Stimulated activated CD8-positive, alpha-beta memory T cell treated with anti-CD3 and anti-CD28 coated beads, Interleukin-7, amount 100 ng/mL, for 24 hours (primary cell): ENCODE data around the gene SLC4A4.

Experiments
- DNase-seq: peaks from one replicate; pipeline ENCODE4 v3.0.0-alpha.2; 2020; ENCODE audit warnings: low read depth

SLC4A4 gene

GRCh38 chr4:71356924-71357663, 18.3 kb downstream of the SLC4A4 start:
- no peak for DNase-seq

DNA sequence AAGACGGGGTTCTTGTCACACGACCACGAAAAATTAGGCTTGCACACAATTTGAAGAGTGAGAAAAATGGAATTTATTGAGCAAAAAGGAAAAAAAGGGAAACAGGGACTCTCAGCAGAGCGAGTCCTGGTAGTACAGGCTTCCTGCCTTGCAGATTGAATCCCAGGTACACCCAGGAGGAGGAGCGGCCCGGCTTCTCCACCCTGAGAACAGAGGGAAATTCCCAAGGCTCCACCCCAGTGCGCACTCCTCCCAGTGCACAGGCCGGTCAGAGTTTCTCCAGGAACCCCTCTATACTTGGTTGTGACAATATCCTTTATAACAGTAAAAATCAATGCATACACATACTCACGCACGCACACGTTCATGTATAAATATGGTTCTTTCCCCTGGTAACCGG, 22.0 kb downstream of the SLC4A4 start:
- DNase-seq: no peak

DNA sequence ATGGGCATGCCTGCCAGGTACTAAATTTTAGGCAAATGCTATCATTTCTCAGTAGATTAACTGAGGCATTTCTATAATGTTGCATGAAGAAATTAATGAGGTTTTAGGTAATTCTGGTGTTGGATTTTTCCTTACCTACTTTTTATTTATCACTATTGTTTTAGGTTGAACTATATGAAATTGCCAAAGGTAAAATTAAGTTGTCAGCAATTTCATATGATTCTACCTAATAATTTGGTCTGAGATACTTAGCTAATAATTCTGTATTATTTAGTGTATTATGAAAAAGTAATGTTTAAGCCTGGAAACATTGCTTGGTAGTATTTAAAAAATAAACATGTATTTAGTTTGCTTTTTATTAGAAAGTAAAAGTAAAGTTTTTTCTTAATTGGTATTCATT, 22.7 kb downstream of the SLC4A4 start:
- no peak for DNase-seq

DNA sequence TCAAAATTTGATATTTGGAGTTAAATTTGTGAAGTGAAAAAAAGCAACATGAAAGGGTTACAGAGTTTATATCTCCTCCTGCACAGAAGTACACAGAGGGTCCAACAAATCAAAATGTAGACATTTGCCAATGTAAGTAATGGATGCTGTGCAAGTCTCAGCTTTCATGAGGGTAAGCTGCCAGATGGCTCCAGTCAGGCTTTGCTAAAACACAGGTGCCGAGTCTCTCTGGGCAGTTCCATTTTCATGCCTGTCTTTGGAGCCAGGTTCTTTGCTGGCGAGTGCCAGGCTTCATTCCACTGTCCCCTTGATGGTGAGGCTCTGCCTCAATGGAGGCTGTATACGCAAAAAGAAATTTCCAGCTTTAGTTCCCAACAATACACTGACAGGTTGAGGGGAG, 27.9 kb downstream of the SLC4A4 start:
- DNase-seq: no peak

- no peak for DNase-seq
These were observed 28.7 kb downstream of the SLC4A4 start for GRCh38 chr4:71367546-71367945.

GRCh38 chr4:71368906-71369305, 30.1 kb downstream of the SLC4A4 start:
- DNase-seq: no peak

DNA sequence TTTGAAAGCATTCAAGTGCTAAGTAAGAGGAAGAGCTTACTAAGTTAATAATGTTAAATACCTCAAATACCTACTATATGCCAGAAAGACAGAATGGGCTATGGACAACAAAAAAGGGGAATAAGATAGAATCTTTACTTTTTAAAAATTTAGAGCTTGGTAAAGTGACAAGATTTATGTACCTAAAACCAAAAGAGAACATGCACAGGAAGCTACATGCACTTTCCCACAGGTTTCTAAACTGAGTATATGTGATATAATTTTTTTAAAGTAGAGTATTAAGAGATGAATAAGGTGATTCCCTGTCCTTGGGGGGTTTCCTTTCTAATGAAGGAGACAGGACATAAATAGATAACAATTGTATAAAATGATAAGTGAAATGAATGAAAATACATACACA, 30.7 kb downstream of the SLC4A4 start:
- no peak for DNase-seq

DNA sequence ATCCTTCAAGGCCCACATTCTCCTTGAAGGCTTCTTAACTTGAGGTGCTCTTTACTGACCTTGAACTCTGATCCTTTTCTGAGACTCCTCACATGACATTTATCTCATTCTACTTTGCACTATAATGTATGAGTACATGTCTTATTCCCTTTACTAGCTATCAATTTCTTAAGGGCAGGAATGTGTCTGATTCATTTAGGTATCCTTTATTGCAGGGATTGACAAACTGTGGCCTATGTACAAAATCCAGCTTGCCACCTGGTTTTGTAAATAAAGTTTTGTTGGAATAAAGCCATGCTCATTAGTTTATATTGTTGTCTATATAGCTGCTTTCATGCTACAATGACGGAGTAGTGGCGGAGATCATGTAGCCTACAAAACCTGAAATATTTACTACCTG, 36.7 kb downstream of the SLC4A4 start:
- no peak for DNase-seq

GRCh38 chr4:71377561-71377960, 38.7 kb downstream of the SLC4A4 start:
- DNase-seq: no peak

GRCh38 chr4:71379126-71379525, 40.3 kb downstream of the SLC4A4 start:
- no peak for DNase-seq

DNA sequence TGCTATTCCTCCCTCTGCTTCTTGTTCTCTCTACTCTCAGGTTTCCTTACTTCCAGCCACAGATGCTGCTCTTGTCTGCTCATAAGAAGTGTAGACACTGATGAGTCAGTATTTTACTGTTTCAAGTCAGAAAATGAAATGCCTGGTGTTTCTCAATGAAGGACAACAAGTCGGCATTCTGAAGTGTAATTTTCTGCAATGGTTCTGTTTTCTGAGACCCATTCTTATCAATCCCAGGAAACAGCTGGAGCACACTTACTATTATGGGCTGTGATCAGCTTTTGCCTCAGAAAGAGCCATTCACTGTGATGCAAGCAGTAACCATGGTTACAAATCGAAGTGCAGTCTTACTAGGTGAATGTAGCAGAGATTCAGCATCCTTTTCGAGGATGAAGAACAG, 42.0 kb downstream of the SLC4A4 start:
- no peak for DNase-seq

GRCh38 chr4:71382125-71382899, 43.5 kb downstream of the SLC4A4 start:
- DNase-seq: no peak

DNA sequence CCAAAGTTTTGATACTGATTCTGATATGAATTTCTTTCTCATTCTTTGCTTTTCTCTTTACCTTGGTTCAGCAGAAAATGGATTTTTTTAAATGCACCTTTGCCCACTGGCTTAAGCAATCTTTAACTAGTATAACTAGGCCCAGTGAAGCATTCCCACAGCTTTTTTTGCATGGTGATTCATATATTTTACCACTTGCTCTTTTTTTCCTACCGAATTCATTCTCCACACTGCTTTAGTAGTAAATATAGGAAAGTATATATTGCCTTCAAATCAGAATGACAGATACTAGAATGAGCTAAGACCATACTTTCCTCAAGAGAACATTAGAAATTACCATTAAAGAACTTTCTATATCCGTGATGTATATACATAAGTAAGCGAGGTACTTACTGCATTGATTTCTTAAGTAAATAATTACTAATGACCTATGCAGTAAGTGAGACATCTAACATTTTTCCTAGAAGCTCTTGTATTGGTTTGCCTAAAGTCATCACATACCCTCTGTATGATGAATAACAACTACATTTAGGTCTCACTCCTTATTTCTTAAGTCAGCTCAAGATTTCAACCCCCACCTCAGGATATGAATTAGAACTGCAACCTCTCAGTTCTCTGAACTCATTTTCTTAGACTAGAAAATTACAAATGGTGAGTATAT, 44.2 kb downstream of the SLC4A4 start:
- DNase-seq: no peak

DNA sequence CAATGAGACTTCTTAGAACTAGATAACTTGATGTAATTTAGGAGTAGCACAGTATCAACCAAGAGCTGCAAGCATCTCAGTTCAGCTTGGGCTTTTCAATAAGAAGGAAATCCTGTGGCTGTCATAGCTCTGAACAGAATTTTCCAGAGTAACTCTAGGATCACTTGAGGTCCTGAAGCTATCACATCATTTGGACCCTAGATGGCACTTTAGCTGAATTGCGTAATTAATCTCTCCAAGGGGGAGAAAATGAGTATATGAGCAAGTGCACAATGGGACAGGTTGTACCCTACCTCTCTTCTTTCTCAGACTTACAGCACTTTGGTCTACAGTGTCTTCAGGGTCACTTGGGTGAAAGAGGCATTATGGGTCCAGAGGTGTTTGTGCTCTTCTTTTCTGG, 45.2 kb downstream of the SLC4A4 start:
- DNase-seq: no peak

DNA sequence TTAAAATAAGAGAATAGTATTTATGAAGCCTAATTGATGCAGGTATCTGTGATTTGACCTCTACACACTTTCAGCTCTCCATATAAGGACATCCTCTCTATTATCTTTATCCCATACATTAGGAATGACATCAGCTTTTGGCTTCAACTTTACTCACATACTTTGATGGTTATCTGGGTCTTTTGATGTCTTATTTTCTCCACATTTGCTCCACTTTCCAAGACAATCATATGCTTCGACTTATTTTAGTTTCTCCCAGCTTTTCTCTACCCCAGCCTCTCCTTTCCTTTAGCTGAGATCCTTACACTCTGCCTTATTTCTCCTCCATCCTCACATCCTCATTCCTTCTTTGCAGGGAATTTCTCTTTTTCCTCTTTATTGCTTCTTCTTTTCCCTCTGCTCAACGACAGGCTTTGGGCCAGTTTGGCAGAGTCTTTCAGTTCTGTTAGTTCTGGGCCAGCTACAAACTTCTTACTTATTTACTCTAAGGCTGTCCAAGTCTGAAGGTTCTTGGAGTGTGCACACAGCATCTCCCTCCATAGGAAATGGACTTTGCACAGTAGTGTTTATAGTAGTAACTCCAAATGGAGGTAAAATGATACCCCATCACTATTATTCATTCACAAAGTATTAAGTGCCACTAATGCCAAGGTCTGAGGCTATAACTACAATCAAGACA, 50.5 kb downstream of the SLC4A4 start:
- DNase-seq: no peak

DNA sequence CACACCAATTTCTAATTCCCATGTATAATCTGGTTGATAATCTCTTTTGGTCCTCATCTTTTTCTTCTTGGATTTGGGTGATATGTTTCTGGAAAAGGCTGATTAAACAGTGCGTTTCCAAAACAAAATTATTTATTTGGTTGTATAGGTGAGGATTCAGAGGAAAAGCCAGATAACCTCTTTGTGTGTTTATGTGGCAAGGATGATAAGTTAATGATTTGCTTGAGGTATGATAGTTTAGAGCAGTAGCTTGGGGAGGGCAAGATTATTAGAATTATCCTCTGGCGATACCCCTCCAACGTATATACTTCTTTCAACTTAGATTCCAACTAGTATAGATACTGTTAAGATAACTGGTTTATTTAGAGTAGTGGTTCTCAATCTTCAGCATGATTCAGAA, 53.3 kb downstream of the SLC4A4 start:
- DNase-seq: no peak

DNA sequence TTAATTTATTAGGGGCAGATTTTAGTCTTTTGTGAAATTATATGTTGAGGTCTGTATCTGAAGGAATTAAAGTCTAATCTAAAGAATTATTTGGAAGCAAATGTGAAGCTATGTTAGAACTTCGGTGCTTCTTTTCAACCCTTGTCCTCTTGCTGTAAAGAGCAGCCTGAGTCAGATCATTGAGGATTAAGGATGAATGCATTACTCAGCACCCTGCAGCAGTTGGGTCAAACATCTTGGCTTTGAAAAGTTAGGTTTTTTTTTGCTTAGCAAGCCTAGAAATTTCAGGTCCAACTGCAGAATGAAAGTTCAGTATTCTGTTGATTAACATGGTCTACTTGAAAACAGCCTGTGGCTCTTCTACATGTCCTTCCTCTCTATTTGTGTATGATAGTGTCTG, 57.6 kb downstream of the SLC4A4 start:
- no peak for DNase-seq

- DNase-seq: no peak
These were observed 62.0 kb downstream of the SLC4A4 start for GRCh38 chr4:71400810-71401209.

DNA sequence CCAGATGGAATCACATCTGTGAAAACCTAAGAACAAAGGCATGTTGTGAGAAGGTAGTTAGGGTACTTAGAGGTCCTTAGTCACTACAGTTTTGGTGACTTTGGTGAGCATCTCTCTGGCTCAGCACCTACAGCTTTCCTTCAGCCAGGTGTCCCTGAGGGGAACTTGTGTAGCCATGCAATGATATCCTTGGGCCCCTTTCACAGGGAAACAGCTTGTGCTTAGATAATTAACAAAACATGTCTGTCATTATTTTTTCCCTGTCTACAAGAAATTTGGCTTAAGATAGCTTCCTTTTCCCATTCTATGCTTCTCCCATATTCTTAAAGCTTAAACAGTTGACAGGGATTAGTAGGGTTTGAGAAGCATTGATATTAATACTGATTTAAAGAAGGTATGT, 63.8 kb downstream of the SLC4A4 start:
- DNase-seq: no peak

GRCh38 chr4:71404049-71404448, 65.2 kb downstream of the SLC4A4 start:
- no peak for DNase-seq

DNA sequence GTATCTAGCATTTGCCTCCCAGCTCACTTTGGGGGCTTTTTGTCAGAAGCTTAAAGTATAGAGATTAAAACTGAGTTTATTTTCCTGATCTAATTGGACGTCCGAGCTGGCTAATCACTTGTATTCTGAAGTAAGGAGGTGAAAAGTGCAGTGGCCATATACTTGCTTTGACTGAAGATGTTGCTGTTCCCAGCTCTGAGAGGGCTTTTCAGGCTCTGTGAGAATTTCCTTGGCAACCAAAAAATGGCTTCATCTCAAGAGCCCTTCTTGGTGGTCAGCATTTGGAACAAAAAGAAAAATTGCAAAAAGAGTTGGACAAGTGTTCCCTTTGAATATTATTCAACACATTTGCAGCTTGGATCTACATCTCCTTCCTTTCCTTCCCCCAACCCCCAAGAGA, 67.0 kb downstream of the SLC4A4 start:
- DNase-seq: no peak

GRCh38 chr4:71406459-71406963, 67.7 kb downstream of the SLC4A4 start:
- DNase-seq: no peak
